HEK293 (cell line): ENCODE data around the gene VAV2.

Experiments
- ATF2 ChIP-seq: fragments of 450-650 bp; formaldehyde crosslinking; IDR thresholded peaks from 2 replicates; pipeline ENCODE4 v1.5.1; 2016; ENCODE audit warnings: missing biosample characterization, missing genetic modification characterization, low read depth
- CTCF ChIP-seq: fragments of 450-650 bp; formaldehyde crosslinking; IDR thresholded peaks from 2 replicates; pipeline ENCODE4 v1.5.1; 2016; ENCODE audit warnings: missing biosample characterization, missing genetic modification characterization
- MZF1 ChIP-seq: fragments of 450-650 bp; formaldehyde crosslinking; IDR thresholded peaks from 2 replicates; pipeline ENCODE4 v1.5.1; 2017; ENCODE audit warnings: missing biosample characterization, missing genetic modification characterization, borderline replicate concordance
- PBX3 ChIP-seq: sonication (generic); formaldehyde crosslinking; IDR thresholded peaks from 2 replicates; pipeline ENCODE4 v1.8.1; 2022; ENCODE audit warnings: mild to moderate bottlenecking, moderate library complexity, missing genetic modification reagents
- SCRT1 ChIP-seq: fragments of 450-650 bp; formaldehyde crosslinking; IDR thresholded peaks from 2 replicates; pipeline ENCODE4 v1.5.1; 2016; ENCODE audit warnings: missing biosample characterization, missing genetic modification characterization, borderline replicate concordance
- ZFP3 ChIP-seq: fragments of 450-650 bp; formaldehyde crosslinking; IDR thresholded peaks from 2 replicates; pipeline ENCODE4 v1.5.1; 2016; ENCODE audit warnings: low read depth, missing biosample characterization, missing genetic modification characterization
- ZNF174 ChIP-seq: fragments of 450-650 bp; formaldehyde crosslinking; IDR thresholded peaks from 2 replicates; pipeline ENCODE4 v1.5.0; 2017; ENCODE audit warnings: missing biosample characterization, mild to moderate bottlenecking, missing genetic modification characterization
- ZNF274 ChIP-seq, 2 experiments: fragments of 200-500 bp in 1 of 2; fragments of 450-650 bp in 1 of 2; sonication (Bioruptor generic) in 1 of 2; formaldehyde crosslinking in 1 of 2; IDR thresholded peaks; 2 replicates each; pipeline versions ENCODE4 v1.5.1 to v1.6.1; 2014 to 2016; ENCODE audit warnings: borderline replicate concordance in 1 of 2, inconsistent platforms in 1 of 2, low read length in 1 of 2, missing biosample characterization in 1 of 2, missing genetic modification characterization in 1 of 2
- ZNF558 ChIP-seq: fragments of 450-650 bp; formaldehyde crosslinking; IDR thresholded peaks from 2 replicates; pipeline ENCODE4 v1.5.1; 2016; ENCODE audit warnings: missing biosample characterization, missing genetic modification characterization
- ZNF623 ChIP-seq: fragments of 450-650 bp; formaldehyde crosslinking; IDR thresholded peaks from 2 replicates; pipeline ENCODE4 v1.5.1; 2016; ENCODE audit warnings: missing biosample characterization, missing genetic modification characterization
- TF ChIP-seq, protein P1 (sequence below): fragments of 450-650 bp; formaldehyde crosslinking; conservative IDR thresholded peaks from 2 replicates; pipeline ENCODE4 v1.5.1; 2016; ENCODE audit warnings: low read depth, missing biosample characterization, missing genetic modification characterization
- TF ChIP-seq, protein P2 (sequence below): fragments of 450-650 bp; formaldehyde crosslinking; IDR thresholded peaks from 2 replicates; pipeline ENCODE4 v1.5.1; 2016; ENCODE audit warnings: missing biosample characterization, missing genetic modification characterization

- TF ChIP-seq ATF2 (tag by site-specific recombination), result no peak
- TF ChIP-seq PBX3, result no peak
- no peak for TF ChIP-seq SCRT1 (tag by site-specific recombination)
- no peak for TF ChIP-seq CTCF (tag by site-specific recombination)
- no peak for TF ChIP-seq ZNF558 (tag by site-specific recombination)
- no peak for TF ChIP-seq ZFP3 (tag by site-specific recombination)
- TF ChIP-seq, protein P1, sequence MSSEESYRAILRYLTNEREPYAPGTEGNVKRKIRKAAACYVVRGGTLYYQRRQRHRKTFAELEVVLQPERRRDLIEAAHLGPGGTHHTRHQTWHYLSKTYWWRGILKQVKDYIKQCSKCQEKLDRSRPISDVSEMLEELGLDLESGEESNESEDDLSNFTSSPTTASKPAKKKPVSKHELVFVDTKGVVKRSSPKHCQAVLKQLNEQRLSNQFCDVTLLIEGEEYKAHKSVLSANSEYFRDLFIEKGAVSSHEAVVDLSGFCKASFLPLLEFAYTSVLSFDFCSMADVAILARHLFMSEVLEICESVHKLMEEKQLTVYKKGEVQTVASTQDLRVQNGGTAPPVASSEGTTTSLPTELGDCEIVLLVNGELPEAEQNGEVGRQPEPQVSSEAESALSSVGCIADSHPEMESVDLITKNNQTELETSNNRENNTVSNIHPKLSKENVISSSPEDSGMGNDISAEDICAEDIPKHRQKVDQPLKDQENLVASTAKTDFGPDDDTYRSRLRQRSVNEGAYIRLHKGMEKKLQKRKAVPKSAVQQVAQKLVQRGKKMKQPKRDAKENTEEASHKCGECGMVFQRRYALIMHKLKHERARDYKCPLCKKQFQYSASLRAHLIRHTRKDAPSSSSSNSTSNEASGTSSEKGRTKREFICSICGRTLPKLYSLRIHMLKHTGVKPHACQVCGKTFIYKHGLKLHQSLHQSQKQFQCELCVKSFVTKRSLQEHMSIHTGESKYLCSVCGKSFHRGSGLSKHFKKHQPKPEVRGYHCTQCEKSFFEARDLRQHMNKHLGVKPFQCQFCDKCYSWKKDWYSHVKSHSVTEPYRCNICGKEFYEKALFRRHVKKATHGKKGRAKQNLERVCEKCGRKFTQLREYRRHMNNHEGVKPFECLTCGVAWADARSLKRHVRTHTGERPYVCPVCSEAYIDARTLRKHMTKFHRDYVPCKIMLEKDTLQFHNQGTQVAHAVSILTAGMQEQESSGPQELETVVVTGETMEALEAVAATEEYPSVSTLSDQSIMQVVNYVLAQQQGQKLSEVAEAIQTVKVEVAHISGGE (tag by site-specific recombination), result no peak
- no peak for TF ChIP-seq ZNF274 (IDR thresholded peaks at IDR 0.05; ENCODE audit: low read length)
- TF ChIP-seq ZNF274 (tag by site-specific recombination; IDR thresholded peaks at IDR 0.05; ENCODE audit: borderline replicate concordance), result no peak
- TF ChIP-seq ZNF174 (tag by site-specific recombination), result no peak
- TF ChIP-seq MZF1 (tag by site-specific recombination), result no peak
- no peak for TF ChIP-seq ZNF623 (tag by site-specific recombination)
- TF ChIP-seq, protein P2, sequence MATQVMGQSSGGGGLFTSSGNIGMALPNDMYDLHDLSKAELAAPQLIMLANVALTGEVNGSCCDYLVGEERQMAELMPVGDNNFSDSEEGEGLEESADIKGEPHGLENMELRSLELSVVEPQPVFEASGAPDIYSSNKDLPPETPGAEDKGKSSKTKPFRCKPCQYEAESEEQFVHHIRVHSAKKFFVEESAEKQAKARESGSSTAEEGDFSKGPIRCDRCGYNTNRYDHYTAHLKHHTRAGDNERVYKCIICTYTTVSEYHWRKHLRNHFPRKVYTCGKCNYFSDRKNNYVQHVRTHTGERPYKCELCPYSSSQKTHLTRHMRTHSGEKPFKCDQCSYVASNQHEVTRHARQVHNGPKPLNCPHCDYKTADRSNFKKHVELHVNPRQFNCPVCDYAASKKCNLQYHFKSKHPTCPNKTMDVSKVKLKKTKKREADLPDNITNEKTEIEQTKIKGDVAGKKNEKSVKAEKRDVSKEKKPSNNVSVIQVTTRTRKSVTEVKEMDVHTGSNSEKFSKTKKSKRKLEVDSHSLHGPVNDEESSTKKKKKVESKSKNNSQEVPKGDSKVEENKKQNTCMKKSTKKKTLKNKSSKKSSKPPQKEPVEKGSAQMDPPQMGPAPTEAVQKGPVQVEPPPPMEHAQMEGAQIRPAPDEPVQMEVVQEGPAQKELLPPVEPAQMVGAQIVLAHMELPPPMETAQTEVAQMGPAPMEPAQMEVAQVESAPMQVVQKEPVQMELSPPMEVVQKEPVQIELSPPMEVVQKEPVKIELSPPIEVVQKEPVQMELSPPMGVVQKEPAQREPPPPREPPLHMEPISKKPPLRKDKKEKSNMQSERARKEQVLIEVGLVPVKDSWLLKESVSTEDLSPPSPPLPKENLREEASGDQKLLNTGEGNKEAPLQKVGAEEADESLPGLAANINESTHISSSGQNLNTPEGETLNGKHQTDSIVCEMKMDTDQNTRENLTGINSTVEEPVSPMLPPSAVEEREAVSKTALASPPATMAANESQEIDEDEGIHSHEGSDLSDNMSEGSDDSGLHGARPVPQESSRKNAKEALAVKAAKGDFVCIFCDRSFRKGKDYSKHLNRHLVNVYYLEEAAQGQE, result no peak
These were observed 137.4 kb downstream of the VAV2 start for GRCh38 chr9:133854765-133855164.
